ENCODE results near the gene ANGPT4.

Gene ANGPT4

GRCh38 chr20:824916-825315 is 91.2 kb downstream of the ANGPT4 start:
- DNase-seq (ENCODE audit: low spot score): no peak
- ChIA-PET POLR2A (ENCODE audit: low non-redundant PET) (no interaction called here), CTCF (interaction anchor here (1.1 kb wide), 1 partner anchor 172 kb away, joined by 3 read pairs; no protein-coding TSS in a partner anchor)
- TF ChIP-seq CTCF (conservative IDR thresholded peaks at IDR 0.05; ENCODE audit: low read depth): no peak
- H3K27ac ChIP-seq: no peak overlapping the region

- CTCF ChIA-PET: no interaction called here
- TF ChIP-seq CTCF (conservative IDR thresholded peaks at IDR 0.05; ENCODE audit: low read depth): no peak
- DNase-seq (ENCODE audit: low spot score): no peak
- POLR2A ChIA-PET (ENCODE audit: low non-redundant PET): no interaction called here
- no peak overlapping the region for H3K27ac ChIP-seq
Observed at GRCh38 chr20:824490-824889, 91.6 kb downstream of the ANGPT4 start.

GRCh38 chr20:823574-823902 is 92.6 kb downstream of the ANGPT4 start:
- ChIA-PET CTCF (interaction anchor here (0.6 kb wide), 1 partner anchor 134 kb away, joined by 5 read pairs; no protein-coding TSS in a partner anchor), POLR2A (ENCODE audit: low non-redundant PET) (no interaction called here)
- H3K27ac ChIP-seq: no peak overlapping the region
- no peak for DNase-seq (ENCODE audit: low spot score)
- no peak for TF ChIP-seq CTCF (conservative IDR thresholded peaks at IDR 0.05; ENCODE audit: low read depth)

GRCh38 chr20:822651-823573 is 93.2 kb downstream of the ANGPT4 start:
- ChIA-PET POLR2A (ENCODE audit: low non-redundant PET) (no interaction called here), CTCF (interaction anchor here (0.6 kb wide), 1 partner anchor 134 kb away, joined by 5 read pairs; no protein-coding TSS in a partner anchor)
- DNase-seq (ENCODE audit: low spot score): no peak
- no peak for TF ChIP-seq CTCF (conservative IDR thresholded peaks at IDR 0.05; ENCODE audit: low read depth)
- H3K27ac ChIP-seq: no peak overlapping the region

- TF ChIP-seq CTCF (conservative IDR thresholded peaks at IDR 0.05; ENCODE audit: low read depth): no peak
- POLR2A ChIA-PET (ENCODE audit: low non-redundant PET): no interaction called here
- CTCF ChIA-PET: no interaction called here
- no peak for DNase-seq (ENCODE audit: low spot score)
- H3K27ac ChIP-seq: no peak overlapping the region
Observed at GRCh38 chr20:821731-822065, 94.4 kb downstream of the ANGPT4 start.

- H3K27ac ChIP-seq: no peak overlapping the region
- POLR2A ChIA-PET (ENCODE audit: low non-redundant PET): no interaction called here
- DNase-seq (ENCODE audit: low spot score): no peak
- no peak for TF ChIP-seq CTCF (conservative IDR thresholded peaks at IDR 0.05; ENCODE audit: low read depth)
- CTCF ChIA-PET: no interaction called here
Observed at GRCh38 chr20:821046-821730, 94.9 kb downstream of the ANGPT4 start.

All from RWPE1 (cell line).